GM18867 (cell line): ENCODE results near the gene SLC30A7.
"Not testable (repeated sequence)": the region's sequence is repeated elsewhere in the genome, so short reads cannot be mapped to it uniquely, and the experiment has no call there.

Experiments
- ATAC-seq: cut with Tn5 transposase; IDR thresholded peaks from one replicate; pipeline ENCODE4 v1.9.1; 2021; ENCODE audit warnings: mild to moderate bottlenecking, moderate library complexity; ENCODE audit not compliant: unreplicated experiment

SLC30A7 gene, protein sequence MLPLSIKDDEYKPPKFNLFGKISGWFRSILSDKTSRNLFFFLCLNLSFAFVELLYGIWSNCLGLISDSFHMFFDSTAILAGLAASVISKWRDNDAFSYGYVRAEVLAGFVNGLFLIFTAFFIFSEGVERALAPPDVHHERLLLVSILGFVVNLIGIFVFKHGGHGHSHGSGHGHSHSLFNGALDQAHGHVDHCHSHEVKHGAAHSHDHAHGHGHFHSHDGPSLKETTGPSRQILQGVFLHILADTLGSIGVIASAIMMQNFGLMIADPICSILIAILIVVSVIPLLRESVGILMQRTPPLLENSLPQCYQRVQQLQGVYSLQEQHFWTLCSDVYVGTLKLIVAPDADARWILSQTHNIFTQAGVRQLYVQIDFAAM

DNA sequence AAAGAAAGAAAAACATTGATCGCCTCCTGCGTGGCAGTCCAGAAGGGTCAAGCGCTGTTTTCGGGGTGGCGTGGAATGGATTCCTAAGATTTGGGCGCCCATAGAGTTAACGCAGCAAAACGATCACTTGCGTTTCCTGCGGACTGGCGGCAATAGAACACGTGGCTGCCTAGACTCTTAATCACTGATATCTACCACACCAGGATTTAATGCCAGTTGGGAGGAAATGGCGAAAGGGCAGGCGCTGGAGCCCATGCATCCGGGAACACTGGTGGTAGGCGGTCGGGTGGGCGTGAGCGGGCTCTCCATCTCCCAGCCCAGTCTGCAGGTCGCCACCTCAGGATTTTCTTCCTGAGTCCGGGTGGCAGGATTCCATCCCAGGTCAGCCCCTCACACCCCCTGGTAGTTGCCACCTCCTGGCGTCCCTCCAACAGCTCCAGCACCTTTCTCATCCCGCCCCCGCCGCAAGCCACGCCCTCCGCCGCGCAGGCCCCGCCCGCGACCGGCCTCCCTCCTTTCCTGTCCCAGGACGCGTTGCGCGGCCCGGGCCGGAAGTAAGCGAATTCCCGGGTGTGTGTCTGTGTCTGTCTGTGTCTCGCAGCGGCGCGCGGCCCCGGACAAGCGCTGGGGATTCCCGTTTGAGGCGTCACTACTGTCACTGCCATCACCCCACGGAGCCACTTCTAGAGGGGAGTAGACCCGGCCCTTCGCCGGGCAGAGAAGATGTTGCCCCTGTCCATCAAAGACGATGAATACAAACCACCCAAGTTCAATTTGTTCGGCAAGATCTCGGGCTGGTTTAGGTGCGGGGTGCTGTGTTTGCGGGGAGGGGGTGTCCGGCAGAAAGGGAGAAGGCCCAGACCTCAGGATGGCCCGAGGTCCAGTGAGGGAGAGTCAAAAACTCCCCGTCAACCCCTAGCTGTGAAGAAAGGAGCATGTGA lies at the start of gene SLC30A7:
TSS of gene SLC30A7 (plus strand) at position 551 of the 941 bp plus-strand sequence. CDS start at position 724, 173 bp downstream.
- peak; percentile 80 for ATAC-seq

DNA sequence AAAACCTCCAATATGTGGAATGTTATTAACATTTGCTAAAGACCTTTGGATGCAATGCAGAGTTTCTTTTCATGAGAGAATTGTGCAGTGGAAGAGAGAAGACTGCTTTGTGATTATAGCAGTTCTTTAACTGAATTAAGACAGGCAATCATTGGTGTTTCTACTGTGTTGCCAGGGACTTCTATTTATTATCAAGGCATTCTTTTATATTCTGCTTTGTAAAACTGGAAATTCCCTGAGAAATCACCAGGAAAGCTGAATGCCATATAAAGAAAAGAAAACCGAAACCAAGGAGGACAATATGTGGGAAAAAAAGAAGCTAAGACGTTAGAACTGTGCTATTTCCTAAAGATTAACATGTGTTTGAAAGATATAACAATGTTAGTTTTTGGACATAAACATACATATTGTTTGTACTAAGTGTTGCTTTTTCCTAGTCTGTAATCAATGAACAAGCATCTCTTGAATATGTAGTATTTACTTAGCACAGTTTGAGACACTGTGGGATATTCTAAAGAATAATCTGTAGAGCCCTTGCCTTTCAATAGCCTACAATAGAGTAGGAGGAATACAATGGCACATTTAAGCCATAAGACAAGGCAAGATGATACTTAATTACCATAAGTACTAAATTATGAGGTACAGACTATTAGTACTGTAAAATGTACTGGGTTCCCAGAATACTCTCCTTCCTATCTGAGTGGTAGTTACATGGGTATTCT lies 48.4 kb upstream of the SLC30A7 start:
- no peak for ATAC-seq

DNA sequence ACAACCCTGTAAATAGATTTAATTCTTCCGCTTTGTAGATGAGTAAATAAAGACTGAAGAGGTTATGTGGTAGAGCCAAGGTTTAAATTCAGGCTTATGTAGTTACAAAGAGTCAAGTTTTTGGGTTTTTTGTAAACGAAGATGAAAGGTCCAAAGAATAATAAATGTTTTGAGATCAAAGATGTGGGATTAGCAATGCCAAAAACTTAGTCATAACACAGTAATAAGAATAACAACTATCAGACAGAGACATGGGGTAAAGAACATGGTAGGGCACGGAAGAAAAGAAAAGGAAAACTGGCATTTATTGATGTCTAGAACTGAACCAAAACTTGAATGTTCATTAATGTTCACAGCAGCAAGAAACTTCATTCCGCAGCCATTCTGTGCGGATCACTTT lies 44.2 kb upstream of the SLC30A7 start:
- ATAC-seq: no peak

DNA sequence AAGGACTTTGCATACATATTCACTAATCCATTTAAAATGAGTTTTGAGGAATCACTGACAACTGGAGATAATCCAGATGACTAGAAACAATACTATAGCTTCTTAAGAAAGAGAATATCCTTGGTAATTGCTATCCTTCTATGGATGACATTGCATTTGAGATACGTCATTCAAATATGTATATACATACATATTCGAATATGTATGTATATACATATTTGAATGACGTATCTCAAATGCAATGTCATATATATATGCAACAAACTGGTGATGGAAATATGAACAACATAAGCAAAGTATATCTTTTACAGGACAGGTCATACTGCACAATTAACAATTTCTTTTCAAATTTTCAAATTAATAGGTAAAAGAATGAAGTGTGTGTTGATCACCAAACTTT lies 42.9 kb upstream of the SLC30A7 start:
- ATAC-seq: no peak

DNA sequence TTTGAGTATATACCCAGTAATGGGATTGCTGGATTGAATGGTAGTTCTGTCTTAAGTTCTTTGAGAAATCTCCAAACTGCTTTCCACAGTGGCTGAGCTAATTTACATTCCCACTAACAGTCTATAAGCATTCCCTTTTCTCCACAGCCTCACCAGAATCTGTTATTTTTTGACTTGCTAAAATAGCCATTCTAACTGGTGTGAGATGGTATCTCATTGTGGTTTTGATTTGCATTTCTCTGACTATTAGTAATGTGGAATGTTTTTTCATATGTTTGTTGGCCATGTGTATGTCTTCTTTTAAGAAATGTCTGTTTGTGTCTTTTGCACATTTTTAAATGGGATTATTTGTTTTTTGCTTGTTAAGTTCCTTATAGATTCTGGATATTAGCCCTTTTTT lies 40.8 kb upstream of the SLC30A7 start:
- ATAC-seq: not testable (repeated sequence)

DNA sequence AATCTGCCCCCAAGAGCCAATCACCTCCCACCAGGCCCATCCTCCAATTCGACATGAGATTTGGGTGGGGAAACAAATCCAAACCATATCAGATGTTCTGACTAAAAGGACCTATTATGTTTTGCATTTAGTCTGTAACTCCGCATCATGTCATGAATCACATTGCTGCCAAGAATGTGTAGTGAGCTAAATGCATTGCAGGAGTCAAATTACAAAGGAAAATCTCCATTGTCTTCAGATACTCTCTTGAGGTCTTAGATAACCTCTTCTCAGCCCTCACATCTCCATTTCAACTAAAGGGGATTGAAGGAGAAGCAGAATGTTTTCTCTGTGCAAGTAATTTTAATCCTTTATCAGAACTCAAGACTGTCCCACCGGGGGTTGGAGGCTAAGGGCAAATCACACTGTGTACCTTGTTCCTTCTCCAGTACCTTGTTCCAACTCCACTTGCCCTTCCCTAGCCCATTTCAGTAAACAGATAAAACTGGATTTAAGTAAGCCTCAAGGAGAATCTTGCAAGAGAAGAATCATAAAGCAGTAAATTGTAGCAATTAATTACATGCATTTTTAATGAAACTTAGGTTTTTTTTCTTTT lies 35.4 kb upstream of the SLC30A7 start:
- no peak for ATAC-seq

DNA sequence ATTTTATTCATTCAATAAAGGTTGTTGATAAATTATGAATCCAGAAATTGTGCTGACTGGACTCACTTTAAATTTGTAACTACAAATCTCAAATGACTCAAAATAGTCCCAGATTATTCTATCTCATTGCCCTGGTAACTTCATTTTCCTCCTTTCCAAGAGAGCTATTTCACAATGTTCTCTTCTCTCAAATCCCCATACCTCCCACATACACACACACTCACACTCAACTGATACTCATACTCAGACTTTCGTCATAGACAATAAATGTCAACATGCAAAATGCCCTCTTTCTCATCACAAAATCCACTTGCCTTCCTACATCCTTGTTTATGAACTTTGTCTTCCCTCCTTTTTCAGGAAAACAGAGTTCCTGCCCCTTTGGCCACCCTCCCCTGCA lies 34.5 kb upstream of the SLC30A7 start:
- no peak for ATAC-seq

DNA sequence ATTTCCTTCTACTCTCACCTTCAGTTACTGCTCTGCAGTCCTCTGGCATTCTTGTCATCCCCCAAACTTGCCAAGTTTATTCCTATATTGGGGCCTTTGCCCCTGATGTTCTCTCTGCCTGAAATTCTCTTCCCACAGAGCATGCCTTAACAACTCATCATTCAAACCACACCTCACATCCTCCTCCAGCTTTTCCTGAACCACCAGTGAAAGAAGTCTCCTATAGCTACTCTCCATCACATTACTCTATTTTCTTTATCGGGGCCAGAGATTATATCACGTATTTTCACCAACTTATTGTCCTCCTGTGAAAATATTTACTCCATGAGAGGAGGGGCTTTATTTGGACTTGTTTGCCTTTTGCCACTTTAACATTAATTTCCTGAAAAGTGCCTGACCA lies 33.3 kb upstream of the SLC30A7 start:
- no peak for ATAC-seq

DNA sequence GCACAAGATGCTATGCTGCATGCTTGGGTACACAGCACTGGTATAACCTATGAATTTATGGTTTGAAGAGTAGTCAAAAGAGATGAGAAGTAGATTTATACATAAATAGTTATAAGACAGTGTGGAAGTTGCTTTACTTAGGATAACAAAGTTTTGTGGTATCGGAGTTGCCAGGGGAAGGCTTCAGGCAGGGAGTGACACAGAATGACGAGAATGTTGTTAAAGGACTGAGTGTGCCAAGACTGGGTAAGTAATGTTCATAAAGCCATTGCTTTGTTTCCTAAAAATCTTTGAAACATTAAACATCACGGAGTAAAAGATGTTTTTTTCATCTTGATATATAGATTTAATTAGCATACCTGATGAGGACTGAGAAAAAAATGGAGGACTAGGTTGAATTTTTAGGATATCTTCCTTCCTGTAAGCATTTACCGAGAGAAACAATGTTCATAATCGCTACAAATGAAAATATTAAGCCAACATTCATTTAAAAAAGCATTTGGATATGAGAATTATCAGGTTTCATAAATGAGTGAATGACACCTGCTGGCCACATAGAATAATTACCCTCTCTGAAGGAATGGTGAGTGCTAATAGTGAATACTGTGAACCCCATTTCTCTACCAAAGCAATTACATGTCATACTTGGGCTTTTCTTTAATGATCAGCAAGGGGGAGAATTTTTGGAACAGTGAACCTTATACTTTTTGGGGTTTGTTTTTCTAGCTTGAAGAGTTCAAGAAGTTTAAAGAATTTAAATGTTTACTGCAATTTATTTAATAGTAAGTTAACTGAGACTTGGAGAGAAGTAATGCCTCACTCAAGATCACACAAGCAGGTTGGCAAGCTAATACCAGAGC lies 29.6 kb upstream of the SLC30A7 start:
- peak; percentile 66 for ATAC-seq

DNA sequence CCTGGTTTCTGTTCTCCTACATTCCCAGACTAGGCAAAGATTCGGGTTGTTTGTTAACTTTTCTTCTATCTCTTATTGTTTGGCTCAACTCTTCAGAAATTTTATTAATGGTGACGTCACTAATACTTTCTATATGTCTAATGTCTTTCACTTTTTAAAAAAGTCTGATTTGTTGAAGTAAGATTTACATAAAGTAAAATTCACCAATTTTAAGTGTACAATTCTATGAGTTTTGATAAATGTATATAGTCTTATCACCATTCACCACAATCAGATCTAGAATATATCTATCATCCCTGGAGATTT lies 29.0 kb upstream of the SLC30A7 start:
- ATAC-seq: no peak

DNA sequence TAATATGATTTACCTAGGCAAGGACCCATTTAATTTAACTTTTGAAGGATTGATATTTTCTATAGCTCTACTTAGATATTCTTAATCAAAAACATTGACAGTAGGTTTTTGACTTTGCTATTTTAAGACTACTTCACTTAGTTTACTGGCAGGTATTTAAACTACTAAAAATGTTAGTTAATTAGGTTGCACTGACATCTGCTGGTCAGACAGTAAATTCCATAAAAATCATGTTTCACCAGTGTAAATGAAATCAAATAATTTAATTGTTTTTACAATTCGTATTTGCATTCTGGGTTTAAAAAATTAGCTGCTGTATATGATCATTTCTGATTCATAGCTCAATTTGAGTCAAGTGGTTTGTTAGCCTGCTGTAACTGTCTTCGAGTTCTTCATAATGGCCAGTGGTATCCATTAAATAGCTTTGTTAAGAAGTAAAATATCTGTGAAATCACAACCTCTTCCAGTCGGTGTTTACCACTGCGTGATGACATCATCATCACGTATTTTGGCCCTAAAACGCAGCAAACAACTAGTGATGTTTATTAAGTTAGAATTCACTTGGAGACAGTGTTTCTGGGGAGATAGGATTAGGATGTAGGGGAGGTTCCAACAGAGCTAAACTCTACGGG lies 27.4 kb upstream of the SLC30A7 start:
- no peak for ATAC-seq

DNA sequence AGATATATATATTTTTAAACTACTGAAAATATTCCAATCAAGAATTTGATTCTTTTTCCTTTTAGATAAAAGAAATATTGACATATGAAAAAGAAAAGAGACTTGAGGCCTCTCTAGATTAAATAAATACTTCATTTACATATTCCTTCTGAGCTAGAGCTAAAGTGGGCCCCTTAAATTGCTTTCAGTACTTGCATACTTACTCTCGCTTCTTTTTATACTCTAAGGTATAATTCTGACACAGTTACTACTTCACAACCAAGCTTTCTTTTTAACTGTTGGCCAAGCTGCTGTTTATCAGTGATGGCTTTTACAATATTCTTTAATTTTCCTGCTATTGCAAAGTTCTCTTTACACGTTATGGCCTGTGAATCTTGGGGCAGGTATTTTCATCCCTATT lies 25.9 kb upstream of the SLC30A7 start:
- ATAC-seq: peak; percentile 71

DNA sequence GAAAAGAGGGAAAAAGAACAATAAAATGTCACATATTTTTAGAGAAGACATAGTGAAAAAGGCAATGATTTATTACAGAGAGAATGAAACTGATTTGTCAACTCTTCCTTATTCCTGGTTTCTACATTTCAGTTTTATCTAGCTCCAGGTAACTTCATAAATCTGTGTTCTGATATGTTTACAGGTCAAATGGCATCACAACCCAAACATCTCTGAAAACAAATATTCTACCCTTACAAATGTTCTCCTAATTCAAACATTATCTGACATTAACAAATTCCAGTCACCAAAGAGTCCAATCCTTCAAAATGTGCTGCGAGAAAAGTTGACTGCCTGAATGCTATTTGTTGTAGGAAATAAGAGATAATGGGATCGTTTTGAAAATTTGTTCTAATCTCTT lies 21.5 kb upstream of the SLC30A7 start:
- ATAC-seq: no peak

DNA sequence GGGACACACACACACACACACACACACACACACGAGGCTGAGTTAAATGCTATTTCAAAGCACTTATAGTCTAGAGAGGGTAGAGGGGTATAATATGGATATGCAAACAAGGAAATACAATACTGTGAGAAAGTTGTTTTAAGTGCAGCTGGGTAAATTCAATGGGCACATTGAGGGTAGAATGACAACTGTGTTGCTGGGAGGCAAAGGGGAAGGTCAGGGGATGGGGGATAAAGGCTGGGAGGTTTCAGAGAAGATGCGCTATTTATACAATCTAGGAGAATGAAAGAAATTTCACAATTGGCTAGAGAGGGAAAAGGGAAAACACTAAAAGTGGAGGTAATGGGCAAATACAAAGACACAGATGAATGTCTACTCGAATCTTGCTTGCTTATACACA lies 20.7 kb upstream of the SLC30A7 start:
- no peak for ATAC-seq

DNA sequence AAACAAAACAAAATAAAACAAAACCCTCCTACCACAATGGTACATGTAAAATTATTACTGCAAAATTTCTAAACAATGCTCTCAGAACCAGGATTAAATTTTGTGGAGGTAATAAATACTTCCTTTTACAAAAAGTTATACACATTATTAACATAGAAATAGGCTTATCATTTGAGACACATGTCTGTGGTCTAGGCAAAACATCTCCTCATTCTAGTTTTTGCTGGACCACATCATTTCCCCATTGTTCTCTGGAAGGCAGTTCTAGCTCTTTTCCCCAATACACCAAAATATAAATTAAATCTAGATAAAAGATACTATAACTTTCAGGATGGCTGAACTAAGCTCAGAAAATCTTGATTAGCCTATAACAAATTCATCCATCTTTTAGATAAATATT lies 19.6 kb upstream of the SLC30A7 start:
- no peak for ATAC-seq

DNA sequence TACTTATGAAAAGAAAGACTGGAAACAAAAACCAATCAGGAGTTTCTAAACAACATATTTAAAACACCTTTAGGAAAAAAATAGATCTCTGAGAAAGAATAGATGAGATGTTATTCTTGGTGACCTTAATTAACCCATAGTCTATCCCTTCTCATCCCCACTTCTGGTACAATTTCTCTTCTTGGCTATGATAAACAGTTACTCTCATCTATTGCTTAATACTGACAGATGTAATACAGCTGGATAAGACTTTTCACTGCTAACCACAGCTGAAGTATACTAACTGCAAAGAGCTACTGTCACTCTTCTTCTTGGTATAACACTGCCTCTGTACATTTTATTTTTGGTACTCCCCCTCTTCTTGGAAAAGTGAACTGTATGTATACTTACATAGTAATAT lies 16.5 kb upstream of the SLC30A7 start:
- ATAC-seq: no peak

DNA sequence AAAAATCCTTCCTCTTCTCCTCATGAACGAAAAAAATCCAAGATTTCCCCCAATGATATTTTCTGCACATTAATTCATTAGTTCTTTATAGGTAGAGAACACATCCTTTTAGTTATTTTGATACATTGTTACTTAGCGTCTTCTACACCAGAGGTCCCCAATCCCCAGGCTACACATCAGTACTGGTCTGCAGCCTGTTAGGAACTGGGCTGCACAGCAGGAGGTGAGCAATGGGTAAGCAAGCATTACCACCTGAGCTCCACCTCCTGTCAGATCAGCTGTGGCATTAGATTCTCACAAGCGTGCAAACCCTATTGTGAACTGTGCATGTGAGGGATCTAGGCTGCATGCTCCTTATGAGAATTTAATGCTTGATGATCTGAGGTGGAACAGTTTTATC lies 14.2 kb upstream of the SLC30A7 start:
- no peak for ATAC-seq

DNA sequence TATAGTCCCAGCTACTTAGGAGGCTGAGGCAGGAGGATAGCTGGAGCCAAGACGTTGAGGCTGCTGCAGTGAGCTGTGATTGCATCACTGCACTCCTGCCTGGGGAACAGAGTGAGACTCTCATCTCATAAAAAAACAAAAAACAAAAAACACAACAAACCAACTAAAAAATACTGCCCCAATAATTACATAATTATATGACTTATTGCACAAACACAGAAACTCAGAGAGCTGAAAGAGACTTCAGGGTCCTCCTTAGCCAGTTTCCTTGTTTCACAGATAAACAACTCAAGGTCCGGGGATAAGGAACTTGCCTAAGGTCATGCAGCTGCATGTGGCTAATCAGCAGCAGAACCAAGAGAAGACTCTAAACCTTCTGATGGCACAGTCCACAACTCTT lies 13.2 kb upstream of the SLC30A7 start:
- ATAC-seq: no peak

DNA sequence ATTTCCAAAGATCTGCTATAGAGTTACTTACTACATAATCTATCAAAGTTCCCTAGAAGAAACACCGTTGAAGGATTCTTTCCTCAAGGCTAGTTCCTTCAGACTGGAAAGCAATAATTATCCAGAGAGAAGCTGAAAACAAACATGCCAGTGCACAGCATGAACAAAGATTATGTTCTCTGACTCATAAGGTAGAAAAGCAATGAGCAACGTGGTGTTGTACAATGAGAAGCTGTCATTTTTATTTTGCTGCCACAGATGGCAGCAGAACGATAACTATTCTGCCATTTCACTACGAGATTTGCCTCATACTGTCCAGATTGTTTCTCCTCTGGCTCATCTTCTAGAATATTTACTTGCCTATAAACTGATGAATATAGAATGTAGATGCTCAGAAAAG lies 11.9 kb upstream of the SLC30A7 start:
- no peak for ATAC-seq

DNA sequence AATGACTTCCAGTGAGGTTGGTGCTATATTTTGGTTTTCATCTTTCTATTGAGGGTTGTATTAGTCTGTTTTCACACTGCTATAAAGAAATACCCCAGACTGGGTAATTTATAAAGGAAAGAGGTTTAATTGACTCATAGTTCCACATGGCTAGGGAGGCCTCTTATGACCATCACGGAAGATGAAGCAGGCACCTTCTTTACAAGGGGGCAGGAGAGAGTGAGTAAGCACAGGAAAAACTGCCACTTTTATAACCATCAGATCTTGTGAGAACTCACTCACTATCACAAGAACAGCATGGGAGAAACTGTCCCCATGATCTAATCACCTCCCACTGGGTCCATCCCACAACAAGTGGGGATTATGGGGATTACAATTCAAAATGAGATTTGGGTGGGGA lies 6.9 kb upstream of the SLC30A7 start:
- ATAC-seq: not testable (repeated sequence)
